Natural killer cell (primary cell): ENCODE data around the gene DNAH1. TPM values are rescaled to one million over a fixed set of nuclear protein-coding genes. Genes with fewer than 3 reads are reported as not detected.

Experiments used
- ATAC-seq, 3 donors: fragments of 150-1000 bp in 2 of 3; fragments of 200-7000 bp in 1 of 3; cut with Tn5 transposase; 1 replicate in 1 of 3; 2 replicates in 2 of 3; pipeline ENCODE4 v1.10.0; 2021; ENCODE audit warnings: mild to moderate bottlenecking in 2 of 3, moderate library complexity in 2 of 3
- DNase-seq, 2 donors: peaks; one replicate each; pipeline versions ENCODE4 v3.0.0 to v3.0.0-alpha.2; 2013 to 2021; ENCODE audit warnings: mixed read lengths in 1 of 2
- H3K27ac ChIP-seq: one replicate; pipeline ENCODE4 v1.5.1; 2013; ENCODE audit warnings: mild to moderate bottlenecking, low read length
- H3K27me3 ChIP-seq: one replicate; pipeline ENCODE4 v1.6.1; 2013; ENCODE audit warnings: low read length; ENCODE audit not compliant: control insufficient read depth, insufficient read depth
- H3K36me3 ChIP-seq: one replicate; pipeline ENCODE4 v1.6.1; 2013; ENCODE audit warnings: low read length; ENCODE audit not compliant: control insufficient read depth, insufficient read depth
- H3K4me1 ChIP-seq: one replicate; pipeline ENCODE4 v1.6.1; 2013; ENCODE audit warnings: low read length; ENCODE audit not compliant: control insufficient read depth, insufficient read depth
- H3K4me3 ChIP-seq: one replicate; pipeline ENCODE4 v1.5.1; 2013; ENCODE audit warnings: low read length
- H3K9me3 ChIP-seq: one replicate; pipeline ENCODE4 v1.6.1; 2013; ENCODE audit warnings: low read length; ENCODE audit not compliant: control insufficient read depth, insufficient read depth
- H3K27ac Mint-ChIP-seq, 2 donors: one replicate each; pipeline ENCODE4 v1.8.0; 2022; ENCODE audit warnings: mild to moderate bottlenecking in 2 of 2, mixed read lengths in 2 of 2, moderate library complexity in 1 of 2
- H3K27me3 Mint-ChIP-seq, 2 donors: one replicate each; pipeline ENCODE4 v1.8.0; 2022; ENCODE audit warnings: low read depth in 2 of 2, mixed read lengths in 2 of 2
- H3K36me3 Mint-ChIP-seq: one replicate; pipeline ENCODE4 v1.8.0; 2022; ENCODE audit warnings: mixed read lengths
- H3K4me1 Mint-ChIP-seq, 2 donors: one replicate each; pipeline ENCODE4 v1.8.0; 2022; ENCODE audit warnings: mixed read lengths in 2 of 2
- H3K4me3 Mint-ChIP-seq: one replicate; pipeline ENCODE4 v1.8.0; 2022; ENCODE audit warnings: mild to moderate bottlenecking, moderate library complexity, mixed read lengths
- H3K9me3 Mint-ChIP-seq, 2 donors: one replicate each; pipeline ENCODE4 v1.8.0; 2022; ENCODE audit warnings: mixed read lengths in 2 of 2
- CTCF ChIP-seq: fragments of 200-600 bp; IDR thresholded peaks from one replicate; pipeline ENCODE4 v1.8.0; 2022; ENCODE audit warnings: antibody characterized with exemption
- WGBS: methylation state at CpG from one replicate; pipeline ENCODE4 v1.1.7; 2013; ENCODE audit warnings: missing lambda C conversion rate; ENCODE audit not compliant: insufficient coverage; 5-methylcytosine and 5-hydroxymethylcytosine counted together
- intact Hi-C: fragments of 100-400 bp; cut with micrococcal nuclease; formaldehyde crosslinking; loops from one replicate; pipeline ENCODE4 v1.14.2; 2022
- total RNA-seq, 4 donors: library from RNA; stranded (reverse); fragments of 120-200 nt in 1 of 4; gene quantifications; one replicate each; pipeline versions ENCODE4 v1.2.3 to v1.2.4, GENCODE V29; 2013 to 2022

The DNAH1 gene
- total RNA-seq, 3 donors from 2014 or later (not counting 1 experiment from before 2014, with no cell fraction given): 72.3 to 81.7 (median 74.2) TPM

- H3K4me3 ChIP-seq: no peak overlapping the region
- TF ChIP-seq CTCF: no peak
- Mint-ChIP-seq H3K4me3 (no peak overlapping the region), H3K4me1 (peaks cover 4 to 5% of the 10 kb centered on the region in 2 donors), H3K9me3 (no peaks in the 10 kb centered on the region), H3K27me3 (no peaks in the 10 kb centered on the region), H3K36me3 (no peaks in the 10 kb centered on the region), H3K27ac (no peak overlapping the region)
- ATAC-seq (no peak), DNase-seq (no peak)
- no peaks in the 10 kb centered on the region for H3K9me3 ChIP-seq
- H3K36me3 ChIP-seq: peaks cover 8% of the 10 kb centered on the region
- no peaks in the 10 kb centered on the region for H3K4me1 ChIP-seq
- intact Hi-C loops: no loop called here
- 91% methylated on average over 5 of the region's 5 CpGs for whole genome bisulfite sequencing
- no peaks in the 10 kb centered on the region for H3K27me3 ChIP-seq
- no peak overlapping the region for H3K27ac ChIP-seq
Measured at GRCh38 chr3:52327486-52328290, 11.6 kb downstream of the DNAH1 start.

GRCh38 chr3:52328536-52329080, 12.5 kb downstream of the DNAH1 start:
- Histone ChIP-seq H3K36me3 (peaks cover 11% of the 10 kb centered on the region), H3K9me3 (no peaks in the 10 kb centered on the region), H3K27me3 (no peaks in the 10 kb centered on the region), H3K4me3 (no peak overlapping the region), H3K27ac (no peak overlapping the region), H3K4me1 (no peaks in the 10 kb centered on the region)
- no peaks in the 10 kb centered on the region for H3K9me3 Mint-ChIP-seq
- H3K4me1 Mint-ChIP-seq: no peaks in the 10 kb centered on the region
- H3K36me3 Mint-ChIP-seq: no peaks in the 10 kb centered on the region
- ATAC-seq (no peak), DNase-seq (no peak)
- H3K27me3 Mint-ChIP-seq: no peaks in the 10 kb centered on the region
- no peak overlapping the region for H3K4me3 Mint-ChIP-seq
- WGBS: 95% methylated on average over 5 of the region's 5 CpGs
- intact Hi-C loops: no loop called here
- no peak for TF ChIP-seq CTCF
- no peak overlapping the region for H3K27ac Mint-ChIP-seq

GRCh38 chr3:52330194-52330805, 14.2 kb downstream of the DNAH1 start:
- H3K27ac Mint-ChIP-seq: no peak overlapping the region
- Histone ChIP-seq H3K4me3 (no peak overlapping the region), H3K27ac (no peak overlapping the region), H3K27me3 (no peaks in the 10 kb centered on the region), H3K36me3 (peaks cover 19% of the 10 kb centered on the region), H3K9me3 (no peaks in the 10 kb centered on the region), H3K4me1 (no peaks in the 10 kb centered on the region)
- no peaks in the 10 kb centered on the region for H3K4me1 Mint-ChIP-seq
- 95% methylated on average over 9 of the region's 9 CpGs for WGBS
- H3K27me3 Mint-ChIP-seq: no peaks in the 10 kb centered on the region
- no peaks in the 10 kb centered on the region for H3K36me3 Mint-ChIP-seq
- no peak for TF ChIP-seq CTCF
- DNase-seq: no peak
- intact Hi-C loops: no loop called here
- H3K4me3 Mint-ChIP-seq: no peak overlapping the region
- H3K9me3 Mint-ChIP-seq: no peaks in the 10 kb centered on the region
- no peak for ATAC-seq
